GM12801 (cell line): ENCODE results near the gene FRAS1.

Experiments
- TF ChIP-seq, protein P1 (sequence below): IDR thresholded peaks from one replicate; pipeline ENCODE4 v1.5.1; 2011; ENCODE audit warnings: control low read depth; ENCODE audit not compliant: insufficient read length; ENCODE audit errors: extremely low read depth

The FRAS1 gene

DNA sequence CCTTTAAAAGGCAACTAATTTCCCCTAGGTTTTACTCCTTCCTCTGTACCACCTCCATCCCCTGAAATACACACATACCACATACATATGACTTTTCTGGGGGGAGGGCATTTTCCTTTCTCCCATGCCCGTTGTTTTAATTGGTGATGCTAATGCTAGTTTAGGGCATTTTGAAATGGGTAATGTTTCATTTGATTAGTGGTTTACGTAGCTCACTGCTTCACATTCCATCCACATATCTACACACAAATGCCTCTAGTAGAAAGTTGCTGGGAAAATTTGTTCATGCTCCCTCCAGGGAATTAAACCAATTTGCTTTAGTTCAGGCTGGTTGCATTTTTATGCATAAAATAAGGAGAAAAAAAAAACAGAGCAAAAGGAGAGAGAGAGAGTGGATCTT lies 231.2 kb downstream of the FRAS1 start:
- TF ChIP-seq, protein P1, sequence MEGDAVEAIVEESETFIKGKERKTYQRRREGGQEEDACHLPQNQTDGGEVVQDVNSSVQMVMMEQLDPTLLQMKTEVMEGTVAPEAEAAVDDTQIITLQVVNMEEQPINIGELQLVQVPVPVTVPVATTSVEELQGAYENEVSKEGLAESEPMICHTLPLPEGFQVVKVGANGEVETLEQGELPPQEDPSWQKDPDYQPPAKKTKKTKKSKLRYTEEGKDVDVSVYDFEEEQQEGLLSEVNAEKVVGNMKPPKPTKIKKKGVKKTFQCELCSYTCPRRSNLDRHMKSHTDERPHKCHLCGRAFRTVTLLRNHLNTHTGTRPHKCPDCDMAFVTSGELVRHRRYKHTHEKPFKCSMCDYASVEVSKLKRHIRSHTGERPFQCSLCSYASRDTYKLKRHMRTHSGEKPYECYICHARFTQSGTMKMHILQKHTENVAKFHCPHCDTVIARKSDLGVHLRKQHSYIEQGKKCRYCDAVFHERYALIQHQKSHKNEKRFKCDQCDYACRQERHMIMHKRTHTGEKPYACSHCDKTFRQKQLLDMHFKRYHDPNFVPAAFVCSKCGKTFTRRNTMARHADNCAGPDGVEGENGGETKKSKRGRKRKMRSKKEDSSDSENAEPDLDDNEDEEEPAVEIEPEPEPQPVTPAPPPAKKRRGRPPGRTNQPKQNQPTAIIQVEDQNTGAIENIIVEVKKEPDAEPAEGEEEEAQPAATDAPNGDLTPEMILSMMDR: no peak

DNA sequence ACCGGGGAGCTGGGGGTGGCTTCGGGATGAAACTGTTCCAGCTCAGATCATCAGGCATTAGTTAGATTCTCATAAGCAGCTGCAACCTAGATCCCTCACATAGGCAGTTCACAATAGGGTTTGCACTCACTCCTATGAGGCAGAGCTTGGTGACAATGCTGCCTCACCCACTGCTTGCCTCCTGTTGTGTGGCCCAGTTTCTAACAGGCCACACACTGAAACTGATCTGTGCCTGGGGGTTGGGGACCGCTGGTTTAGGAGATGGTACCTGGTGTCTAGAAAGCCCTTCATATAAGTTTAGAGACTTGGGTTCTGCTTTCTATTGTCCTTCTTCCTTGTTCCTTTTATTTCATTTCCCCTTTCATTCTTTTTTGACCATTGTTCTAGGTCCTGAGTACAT lies 234.2 kb downstream of the FRAS1 start:
- TF ChIP-seq, protein P1: no peak

DNA sequence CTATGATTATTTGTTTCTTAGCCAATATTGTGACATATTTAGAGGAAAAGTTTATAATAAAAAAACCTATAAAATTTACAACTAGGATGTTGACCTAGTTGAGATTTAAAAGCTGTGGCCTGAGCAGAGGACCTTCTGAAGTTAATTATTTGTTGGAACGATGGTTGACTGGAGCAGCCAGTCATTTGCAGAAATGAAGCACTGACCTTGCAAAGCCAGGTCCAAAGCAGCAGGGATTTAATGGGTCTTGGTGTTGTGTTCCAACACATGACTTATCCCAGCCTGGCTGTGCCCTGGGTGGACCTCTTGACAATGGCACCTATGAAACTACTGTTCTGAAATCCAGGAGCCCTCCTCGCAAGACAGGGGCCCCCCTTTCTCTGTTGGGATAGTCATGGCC lies 235.2 kb downstream of the FRAS1 start:
- TF ChIP-seq, protein P1: no peak

DNA sequence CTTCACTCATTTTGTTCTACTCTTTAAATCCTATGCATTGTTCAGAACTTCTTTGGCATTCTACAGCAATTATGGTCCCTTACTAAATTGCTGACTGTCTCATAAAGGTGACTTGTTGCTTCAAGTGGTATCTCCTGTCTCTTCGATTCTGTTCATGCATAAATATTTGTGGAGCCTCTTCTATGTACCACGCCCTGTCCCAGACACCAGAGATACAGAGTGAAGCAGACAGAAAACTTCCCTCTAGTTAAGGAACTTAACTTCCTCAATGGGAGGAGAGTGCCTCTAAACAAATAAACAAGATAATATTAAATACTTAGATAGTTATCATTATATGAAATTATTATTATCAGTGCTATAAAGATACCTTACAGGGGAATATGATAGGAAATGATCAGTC lies 235.7 kb downstream of the FRAS1 start:
- TF ChIP-seq, protein P1: no peak

DNA sequence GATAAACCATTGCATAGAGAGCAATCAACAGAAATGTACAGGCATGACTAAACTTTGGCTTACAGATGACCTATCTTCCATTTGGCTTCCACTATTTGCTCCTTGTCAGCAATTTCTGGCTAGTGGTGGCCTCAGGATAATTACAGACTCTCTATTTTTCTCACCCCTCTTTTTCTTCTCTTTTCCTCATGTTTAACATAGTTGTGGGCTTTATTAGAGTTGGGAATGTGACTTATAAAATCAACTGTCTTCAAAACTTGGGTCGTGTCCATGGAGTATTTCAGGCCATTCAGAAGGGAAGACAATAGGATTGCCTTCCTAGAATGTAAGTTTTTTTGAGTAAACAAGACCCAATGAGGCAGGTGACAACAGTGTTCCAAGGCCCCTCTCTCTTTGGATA lies 236.2 kb downstream of the FRAS1 start:
- TF ChIP-seq, protein P1: no peak

DNA sequence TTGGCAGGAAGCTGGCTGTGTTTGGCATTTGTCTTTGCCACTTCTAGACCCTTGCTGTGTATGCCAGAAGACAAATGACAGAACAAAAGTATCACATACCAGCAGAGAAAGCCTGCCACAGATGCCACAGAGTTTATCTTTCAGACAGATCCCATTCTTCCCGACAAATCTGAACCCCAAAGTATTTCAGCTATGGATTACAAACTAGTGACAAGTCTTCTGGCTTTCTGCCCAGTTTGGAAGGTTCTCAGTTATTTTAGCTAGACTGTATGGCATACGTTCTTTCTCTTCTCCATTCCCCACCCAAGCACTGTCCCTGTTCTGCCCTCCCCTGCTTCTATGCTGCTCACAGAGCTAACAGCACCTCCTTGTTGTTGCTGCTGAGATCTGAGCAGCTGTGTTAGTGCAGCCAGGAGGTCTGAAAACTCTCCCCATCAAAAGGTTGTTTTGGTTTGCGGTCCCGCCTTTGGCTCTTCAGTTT lies 236.7 kb downstream of the FRAS1 start:
- TF ChIP-seq, protein P1: no peak

DNA sequence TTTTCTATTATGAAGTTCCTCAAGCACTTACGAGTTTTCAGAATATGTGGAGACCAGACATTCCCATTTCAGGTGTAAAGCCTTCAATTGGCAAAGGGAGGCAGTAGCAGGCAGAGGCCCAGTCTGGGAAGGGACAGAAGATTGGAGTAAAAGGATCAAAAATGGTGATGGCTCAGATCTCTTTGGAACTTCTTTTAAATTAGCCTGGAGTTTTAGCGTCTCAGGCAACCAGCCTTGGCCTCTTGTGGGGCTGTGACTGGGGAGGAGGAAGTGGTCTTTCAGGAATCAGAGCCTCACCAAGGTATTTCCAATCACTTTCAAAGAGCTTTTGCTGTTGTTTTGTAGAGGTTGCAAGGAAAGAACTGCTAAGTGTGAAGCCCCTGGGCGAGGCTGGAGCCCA lies 239.1 kb downstream of the FRAS1 start:
- TF ChIP-seq, protein P1: no peak
